ENCODE data around the gene RFC2.

The RFC2 gene

GRCh38 chr7:74185636-74186035 is 68.6 kb downstream of the RFC2 start:
- DNase-seq = no peak

GRCh38 chr7:74185016-74185415 is 69.2 kb downstream of the RFC2 start:
- DNase-seq = no peak

GRCh38 chr7:74183653-74184450 is 70.3 kb downstream of the RFC2 start:
- DNase-seq = no peak

- DNase-seq = no peak
Observed at GRCh38 chr7:74183142-74183541, 71.1 kb downstream of the RFC2 start.

- no peak for DNase-seq
Observed at GRCh38 chr7:74182453-74183090, 71.6 kb downstream of the RFC2 start.

- no peak for DNase-seq
Observed at GRCh38 chr7:74181821-74182220, 72.4 kb downstream of the RFC2 start.

All from stimulated activated CD4-positive, alpha-beta T cell treated with anti-CD3 and anti-CD28 coated beads, Interleukin-15, amount 100 ng/mL, for 24 hours (primary cell).